Stimulated activated naive CD4-positive, alpha-beta T cell treated with Interleukin-2 at 50 U/mL for 16 hours (primary cell): ENCODE results near the gene RAX.
"Not testable (repeated sequence)": the region's sequence is repeated elsewhere in the genome, so short reads cannot be mapped to it uniquely, and the experiment has no call there.

Experiments
- DNase-seq: peaks from one replicate; lab custom pipeline; 2025; lab: John Stamatoyannopoulos, UW

RAX gene

DNA sequence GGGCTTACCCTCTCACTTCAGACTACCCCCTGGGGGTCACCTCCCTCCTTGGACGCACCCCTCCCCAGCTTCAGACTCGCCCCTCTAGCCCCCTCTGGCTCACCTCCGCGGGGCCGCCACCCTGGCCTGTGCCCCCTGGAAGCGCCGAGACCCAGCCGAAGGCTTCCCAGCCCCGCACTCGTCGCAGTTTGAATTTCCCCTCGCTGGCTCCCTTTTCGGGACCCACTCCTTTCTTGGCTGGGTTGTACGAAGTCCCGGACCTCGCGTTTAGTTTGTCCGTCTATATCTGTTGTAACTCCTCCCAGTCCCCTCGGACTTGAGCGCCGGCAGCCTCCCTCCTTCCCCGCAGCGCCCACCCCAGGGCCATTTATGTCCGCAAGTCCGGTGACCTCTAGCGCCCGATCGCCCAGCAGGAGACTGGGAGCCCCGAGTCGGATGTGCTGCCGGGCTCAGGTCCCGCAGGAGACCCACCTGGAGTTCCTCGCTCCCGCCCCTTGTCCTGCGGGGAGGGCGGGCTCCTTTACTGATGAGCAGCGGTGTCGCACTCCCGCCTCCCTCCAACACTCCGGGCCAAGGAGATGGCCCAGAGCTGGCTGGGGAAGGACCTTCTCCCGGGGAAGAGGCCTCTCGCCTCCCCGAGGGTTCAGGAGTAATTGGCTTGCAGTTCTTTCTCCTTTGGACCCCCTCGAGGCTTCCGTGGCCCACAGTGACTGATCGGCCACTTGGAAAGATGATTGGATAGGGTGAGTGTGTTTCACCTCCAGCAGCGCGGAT, 692 bp upstream of the RAX start:
- DNase-seq = no peak

DNA sequence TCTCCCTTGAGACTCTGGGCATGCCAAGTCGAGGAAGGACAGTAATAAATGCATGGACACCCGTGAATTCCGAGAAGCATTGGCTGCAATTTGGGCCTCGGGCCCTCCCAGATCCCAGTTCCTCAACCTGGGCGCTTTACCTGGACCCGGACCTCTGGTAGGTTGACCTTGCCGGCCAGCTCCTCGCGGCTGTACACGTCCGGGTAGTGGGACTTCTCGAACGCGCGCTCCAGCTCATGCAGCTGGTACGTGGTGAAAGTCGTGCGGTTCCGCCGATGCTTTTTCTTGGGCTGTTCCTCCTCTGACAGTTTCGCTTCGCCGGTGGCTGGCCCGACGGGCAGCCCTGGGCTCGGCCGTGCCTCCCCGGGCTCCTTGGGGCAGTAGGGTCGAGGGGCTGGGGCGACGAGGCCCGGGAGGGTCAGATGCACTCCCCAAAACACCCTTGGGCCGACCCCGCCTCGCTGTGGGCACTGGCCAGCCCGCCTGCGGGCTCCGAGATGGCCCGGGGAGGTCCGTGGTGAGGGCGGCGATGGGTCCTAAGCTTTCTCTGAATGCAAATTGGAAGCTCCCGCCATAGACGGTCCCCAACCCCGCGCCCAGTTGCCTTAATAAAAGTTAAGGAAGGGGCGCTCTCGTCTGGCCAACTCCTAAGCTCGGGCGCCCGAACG, 899 bp downstream of the RAX start:
- DNase-seq = no peak

GRCh38 chr18:59271606-59272220, 1.5 kb downstream of the RAX start:
- DNase-seq = no peak

DNA sequence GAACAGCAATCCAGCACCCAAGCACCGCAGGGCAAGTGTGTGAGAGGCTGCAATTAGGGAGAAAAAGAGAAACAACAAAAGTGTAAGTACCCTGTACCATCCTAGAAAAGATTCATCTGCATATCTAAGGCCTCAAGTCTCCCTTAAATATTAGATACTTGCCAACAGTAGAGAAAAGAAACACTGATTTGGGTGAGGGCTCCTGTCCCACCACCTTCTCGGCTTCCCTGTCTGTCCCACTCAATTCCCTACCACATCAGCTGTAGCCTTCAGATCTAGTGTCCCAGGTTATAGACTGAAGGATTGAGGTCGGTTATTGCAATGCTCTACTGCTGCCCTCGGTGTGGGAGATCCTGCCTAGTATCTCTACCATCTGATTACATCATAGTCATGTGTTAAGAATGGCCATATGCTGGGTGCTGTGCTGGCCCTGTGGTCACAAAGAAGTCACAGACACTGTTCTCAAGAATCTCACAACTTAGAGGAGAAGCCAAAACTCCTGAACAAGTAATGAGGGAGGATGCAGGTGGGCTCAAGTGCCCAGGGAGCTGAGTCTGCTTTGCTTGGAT, 2.5 kb downstream of the RAX start:
- DNase-seq = no peak

DNA sequence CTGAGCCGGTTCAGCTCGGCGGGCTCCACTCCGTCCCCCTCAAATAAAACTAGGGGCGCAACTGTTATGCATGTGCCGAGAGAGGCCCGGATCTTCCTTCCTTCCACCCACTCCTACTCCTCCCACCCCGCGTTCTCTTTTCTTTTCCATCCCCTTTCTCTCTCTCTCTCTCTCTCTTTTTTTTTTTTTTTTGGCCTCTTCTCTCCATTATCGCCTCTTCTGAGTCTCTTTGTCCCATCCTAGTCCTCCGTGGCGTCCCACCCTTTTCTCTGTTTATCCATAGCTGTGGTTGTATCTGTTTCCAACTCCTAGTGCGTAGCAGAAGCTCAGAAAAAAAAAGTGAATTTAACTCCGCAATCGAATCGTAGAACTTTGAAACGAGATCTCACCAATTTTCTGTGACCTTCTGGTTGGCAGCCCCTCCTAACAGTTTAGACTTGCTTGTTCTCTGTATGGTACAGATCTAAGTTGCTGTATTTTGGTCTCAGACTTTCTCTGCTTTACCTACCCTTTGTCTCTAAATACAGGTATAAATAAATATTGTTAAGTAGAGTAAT, 3.6 kb downstream of the RAX start:
- DNase-seq = no peak

DNA sequence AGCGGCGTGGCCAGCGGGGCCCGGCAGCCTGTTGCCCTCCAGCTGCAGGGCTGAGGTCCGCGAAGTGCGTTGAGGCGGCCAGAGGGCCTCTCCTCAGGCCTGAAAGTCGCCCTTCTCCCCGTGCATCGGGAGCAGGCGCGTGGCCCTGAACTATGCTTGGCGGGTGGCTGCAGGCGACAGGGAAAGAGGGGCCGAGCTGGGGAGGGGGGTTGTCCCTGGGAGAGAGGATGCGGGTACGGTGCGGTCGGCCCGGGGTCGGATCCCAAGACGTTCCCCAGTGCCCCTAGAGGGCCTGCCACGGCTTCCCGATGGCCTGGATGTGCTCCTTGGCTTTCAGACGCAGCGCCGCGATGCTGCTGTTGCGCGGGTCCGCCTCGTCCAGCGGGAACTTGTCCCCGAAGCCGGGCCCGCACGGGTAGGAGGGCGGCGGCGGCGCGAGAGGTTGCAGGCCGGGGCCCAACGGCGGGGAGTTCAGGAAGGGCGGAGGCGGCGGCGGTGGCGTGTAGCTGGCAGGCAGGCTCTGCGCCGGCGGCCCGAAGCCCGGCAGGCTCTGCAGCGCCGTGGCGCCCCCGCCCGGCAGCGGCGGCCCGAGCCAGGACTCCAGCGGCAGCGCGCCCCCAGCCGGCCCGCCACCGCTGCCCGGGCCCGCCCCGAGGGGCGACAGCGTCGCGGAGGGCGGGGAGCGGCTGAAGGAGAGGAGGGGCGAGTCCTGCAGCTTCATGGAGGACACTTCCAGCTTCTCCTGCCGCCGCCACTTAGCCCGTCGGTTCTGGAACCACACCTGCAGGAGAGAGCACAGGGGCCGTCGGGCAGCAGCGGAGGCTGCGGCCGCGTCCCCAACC, 4.3 kb downstream of the RAX start:
- DNase-seq = peak; percentile 17

GRCh38 chr18:59268127-59268720, 5.0 kb downstream of the RAX start:
- DNase-seq = no peak

DNA sequence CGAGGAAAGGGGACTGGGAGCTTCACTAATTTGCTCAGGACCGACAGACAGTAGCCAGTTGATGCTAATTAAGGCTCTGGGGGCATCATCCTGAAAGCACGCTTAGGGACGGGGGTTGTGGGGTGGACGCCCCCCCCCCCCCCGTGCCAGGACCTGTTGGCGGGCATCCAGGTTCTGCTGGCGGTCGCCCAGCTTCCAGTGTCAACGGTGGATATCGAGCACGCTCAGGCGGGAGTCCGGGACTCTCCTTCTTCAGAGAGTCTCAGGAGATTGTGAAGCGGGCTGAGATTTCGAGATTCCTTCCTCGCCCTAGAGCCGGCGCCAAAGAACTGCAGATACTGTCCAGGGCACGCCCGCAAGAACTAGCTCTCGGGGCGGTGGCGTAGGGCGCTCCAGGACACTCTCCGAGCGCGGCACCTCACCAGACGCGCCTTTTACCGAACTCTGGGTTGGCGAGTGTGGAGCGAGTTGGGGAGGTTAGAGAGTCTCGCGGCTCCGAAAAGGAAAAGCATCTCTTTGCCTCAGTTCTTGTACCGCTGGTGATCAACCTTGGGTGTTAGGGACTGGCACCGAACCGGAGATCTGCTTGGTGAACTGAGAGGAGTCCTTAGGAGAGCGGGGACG, 5.6 kb downstream of the RAX start:
- no peak for DNase-seq

- DNase-seq = no peak
These were observed 6.3 kb downstream of the RAX start for GRCh38 chr18:59266886-59267502.

GRCh38 chr18:59266459-59266858, 6.8 kb downstream of the RAX start:
- no peak for DNase-seq

DNA sequence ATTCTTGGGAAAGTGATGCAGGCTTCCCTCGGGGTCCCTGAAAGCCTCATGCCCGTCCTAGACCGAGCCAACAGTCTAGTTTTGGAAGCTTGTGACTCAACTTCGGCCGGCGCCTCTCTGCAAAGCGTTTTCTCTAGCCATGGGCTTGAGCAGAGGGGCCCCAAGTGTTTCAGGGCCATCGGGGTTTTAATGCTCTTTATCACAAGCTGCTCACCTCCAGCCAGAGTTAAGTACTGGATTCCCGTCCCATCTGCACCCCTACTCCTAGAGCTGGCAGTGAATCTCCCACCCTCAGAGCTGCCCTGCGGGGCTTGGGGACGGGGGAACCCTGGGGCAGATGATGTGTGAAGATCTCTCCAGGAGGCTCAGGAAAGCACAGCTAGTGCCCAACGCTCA, 7.3 kb downstream of the RAX start:
- no peak for DNase-seq

- DNase-seq = peak; percentile 24
These were observed 7.8 kb downstream of the RAX start for GRCh38 chr18:59265246-59265973.

DNA sequence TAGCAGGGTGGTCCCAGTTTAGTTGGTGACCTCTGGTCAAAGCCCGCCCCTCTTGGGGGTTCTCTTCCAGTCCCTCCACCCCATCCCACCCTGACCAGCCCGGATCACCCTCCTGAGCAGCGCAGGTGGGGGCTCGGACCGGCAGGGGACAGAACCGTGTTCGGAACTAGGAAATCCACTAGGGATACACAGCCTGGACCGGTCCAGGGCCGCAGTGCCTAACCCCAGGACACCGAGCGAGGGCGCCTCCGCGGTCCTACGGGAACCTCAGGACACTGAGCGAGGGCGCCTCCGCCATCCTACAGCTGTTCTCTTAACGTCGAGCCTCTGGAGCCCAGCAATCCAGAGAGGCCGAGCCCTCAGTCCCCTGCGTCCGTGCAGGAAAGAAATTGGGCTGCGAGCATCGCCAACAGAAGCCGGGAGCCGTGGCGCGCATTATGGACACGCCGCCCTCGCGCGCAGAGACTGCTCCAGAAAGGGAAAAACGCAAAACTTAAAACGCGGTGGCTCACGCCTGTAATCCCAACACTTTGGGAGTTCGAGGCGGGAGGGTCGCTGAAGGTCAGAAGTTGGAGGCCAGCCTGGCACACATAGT, 8.5 kb downstream of the RAX start:
- no peak for DNase-seq

- DNase-seq = no peak
These were observed 9.1 kb downstream of the RAX start for GRCh38 chr18:59264121-59264571.

- no peak for DNase-seq
These were observed 9.6 kb downstream of the RAX start for GRCh38 chr18:59263661-59264060.

DNA sequence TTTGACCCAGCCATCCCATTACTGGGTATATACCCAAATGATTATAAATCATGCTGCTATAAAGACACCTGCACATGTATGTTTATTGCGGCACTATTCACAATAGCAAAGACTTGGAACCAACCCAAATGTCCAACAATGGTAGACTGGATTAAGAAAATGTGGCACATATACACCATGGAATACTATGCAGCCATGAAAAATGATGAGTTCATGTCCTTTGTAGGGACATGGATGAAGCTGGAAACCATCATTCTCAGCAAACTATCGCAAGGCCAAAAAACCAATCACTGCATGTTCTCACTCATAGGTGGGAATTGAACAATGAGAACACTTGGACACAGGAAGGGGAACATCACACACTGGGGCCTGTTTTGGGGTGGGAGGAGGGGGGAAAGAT, 11.0 kb downstream of the RAX start:
- DNase-seq = not testable (repeated sequence)

- not testable (repeated sequence) for DNase-seq
These were observed 11.4 kb downstream of the RAX start for GRCh38 chr18:59261842-59262241.

DNA sequence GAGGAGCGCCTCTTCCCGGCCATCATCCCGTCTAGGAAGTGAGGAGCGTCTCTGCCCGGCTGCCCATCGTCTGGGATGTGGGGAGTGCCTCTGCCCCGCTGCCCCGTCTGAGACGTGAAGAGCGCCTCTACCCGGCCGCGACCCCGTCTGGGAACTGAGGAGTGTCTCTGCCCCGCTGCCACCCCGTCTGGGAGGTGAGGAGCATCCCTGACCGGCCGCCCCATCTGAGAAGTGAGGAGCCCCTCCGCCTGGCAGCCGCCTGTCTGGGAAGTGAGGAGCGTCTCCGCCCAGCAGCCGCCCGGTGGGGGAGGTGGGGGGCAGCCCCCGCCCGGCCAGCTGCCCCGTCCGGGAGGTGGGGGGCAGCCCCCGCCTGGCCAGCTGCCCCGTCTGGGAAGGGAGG, 17.8 kb downstream of the RAX start:
- not testable (repeated sequence) for DNase-seq

DNA sequence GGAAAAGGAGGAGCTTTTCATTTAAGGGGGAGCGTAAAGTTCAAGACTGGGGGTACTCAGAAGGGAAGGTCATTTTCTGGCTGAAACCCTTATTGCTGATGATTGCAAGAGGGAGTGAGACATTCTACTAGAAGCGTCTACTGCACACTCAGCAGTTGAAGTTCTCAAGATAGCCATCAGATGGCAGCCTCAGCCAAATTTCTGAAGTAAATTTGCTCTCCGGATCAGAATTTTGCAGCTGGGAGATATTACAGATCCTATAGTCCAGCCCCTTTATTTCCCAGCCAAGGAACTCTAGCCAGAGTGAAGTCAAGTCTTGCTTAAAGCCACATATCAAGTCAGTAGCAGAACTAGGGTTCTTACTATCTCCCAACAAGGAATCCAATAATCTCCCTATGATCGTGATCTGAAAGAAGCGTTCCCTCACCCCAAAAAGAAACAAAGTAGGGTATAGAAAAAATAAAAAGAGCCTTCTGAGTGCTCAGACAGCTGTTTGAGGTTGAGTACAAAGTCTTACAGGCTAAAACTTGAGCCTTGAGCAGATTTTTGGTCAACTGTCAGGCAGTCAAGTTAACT, 24.0 kb downstream of the RAX start:
- DNase-seq = no peak
